ENCODE results near the gene XYLT2.

GRCh38 chr17:50361561-50362480 lies 15.9 kb downstream of the XYLT2 start:
- peak; percentile 61 to 79 (median 78) for TF ChIP-seq CTCF (IDR thresholded peaks at IDR 0.05)
- TF ChIP-seq POLR2A (IDR thresholded peaks at IDR 0.05), result no peak

Data from right lobe of liver (tissue), 4 donors.